Ascending aorta (tissue), 2 donors: ENCODE data around the gene TNS4. TPM values are rescaled to one million over a fixed set of nuclear protein-coding genes. Genes with fewer than 3 reads are reported as not detected.

Experiments used
- DNase-seq, 2 donors: peaks; one replicate each; pipeline ENCODE4 v3.0.0-alpha.2; 2019; ENCODE audit warnings: low spot score in 2 of 2
- H3K27ac ChIP-seq, 2 donors: fragments of 200-600 bp; sonication (generic); one replicate each; pipeline ENCODE4 v1.5.1; 2016 to 2017; ENCODE audit warnings: mild to moderate bottlenecking in 1 of 2
- H3K27me3 ChIP-seq: fragments of 200-600 bp; sonication (generic); one replicate; pipeline ENCODE4 v1.5.1; 2017
- H3K36me3 ChIP-seq, 2 donors: fragments of 200-600 bp; sonication (generic); one replicate each; pipeline ENCODE4 v1.5.1; 2016
- H3K4me1 ChIP-seq, 2 donors: fragments of 200-600 bp; sonication (generic); one replicate each; pipeline ENCODE4 v1.5.1; 2016 to 2017; ENCODE audit warnings: mild to moderate bottlenecking in 1 of 2
- H3K4me3 ChIP-seq, 2 donors: fragments of 200-600 bp; sonication (generic); one replicate each; pipeline ENCODE4 v1.5.1; 2016 to 2017; ENCODE audit warnings: mild to moderate bottlenecking in 1 of 2
- H3K9me3 ChIP-seq, 2 donors: fragments of 200-600 bp; sonication (generic); one replicate each; pipeline ENCODE4 v1.5.1; 2016
- CTCF ChIP-seq, 3 experiments: fragments of 200-600 bp in 2 of 3; fragments of 450-650 bp in 1 of 3; sonication (generic) in 2 of 3; IDR thresholded peaks; one replicate each; pipeline ENCODE4 v1.5.1; 2016 to 2019; ENCODE audit warnings: antibody characterized with exemption in 3 of 3, mild to moderate bottlenecking in 1 of 3, moderate library complexity in 1 of 3
- intact Hi-C: fragments of 100-400 bp; cut with DNase I; formaldehyde crosslinking; loops from one replicate; pipeline ENCODE4 v1.15.1; 2023
- total RNA-seq: library from RNA; depleted of rRNA; stranded (reverse); fragments of >200 nt; gene quantifications from one replicate; pipeline ENCODE4 v1.1.0, GENCODE V29; 2016

TNS4 gene
- total RNA-seq, 1 donor from 2014 or later = not detected

GRCh38 chr17:40442392-40443195 lies 58.8 kb downstream of the TNS4 start:
- peaks cover 4 to 32% of the 10 kb centered on the region in 2 donors for H3K4me1 ChIP-seq
- H3K27ac ChIP-seq = peak overlapping the region; percentile 89 to 92
- no peak for TF ChIP-seq CTCF (IDR thresholded peaks at IDR 0.05)
- H3K9me3 ChIP-seq = no peaks in the 10 kb centered on the region
- intact Hi-C loops = loop anchor here (1.0 to 2.0 kb wide), 3 partner anchors 10 to 24 kb away; no protein-coding TSS in a partner anchor
- peak overlapping the region; percentile 64 to 90 for H3K4me3 ChIP-seq
- no peaks in the 10 kb centered on the region for H3K36me3 ChIP-seq
- DNase-seq = peak in 1 of 2 donors; percentile 77
- no peaks in the 10 kb centered on the region for H3K27me3 ChIP-seq

GRCh38 chr17:40440166-40440565 lies 61.3 kb downstream of the TNS4 start:
- TF ChIP-seq CTCF (IDR thresholded peaks at IDR 0.05) = no peak
- Histone ChIP-seq H3K4me3 (no peak overlapping the region), H3K27me3 (no peaks in the 10 kb centered on the region), H3K4me1 (peaks cover 0 to 18% of the 10 kb centered on the region in 2 donors), H3K27ac (no peak overlapping the region), H3K9me3 (no peaks in the 10 kb centered on the region), H3K36me3 (no peaks in the 10 kb centered on the region)
- no peak for DNase-seq
- intact Hi-C loops = loop anchor here (1.0 to 2.0 kb wide), 2 partner anchors 93 to 121 kb away; no protein-coding TSS in a partner anchor

GRCh38 chr17:40437095-40437732 lies 64.2 kb downstream of the TNS4 start:
- Histone ChIP-seq H3K4me1 (peaks cover 0 to under 1% of the 10 kb centered on the region in 2 donors), H3K9me3 (no peaks in the 10 kb centered on the region), H3K27ac (no peak overlapping the region), H3K36me3 (no peaks in the 10 kb centered on the region), H3K27me3 (no peaks in the 10 kb centered on the region), H3K4me3 (no peak overlapping the region)
- no peak for TF ChIP-seq CTCF (IDR thresholded peaks at IDR 0.05)
- no peak for DNase-seq
- intact Hi-C loops = loop anchor here (5.0 kb wide), 1 partner anchor 40 kb away; no protein-coding TSS in a partner anchor

GRCh38 chr17:40436636-40437035 lies 64.8 kb downstream of the TNS4 start:
- TF ChIP-seq CTCF (IDR thresholded peaks at IDR 0.05) = no peak
- Histone ChIP-seq H3K36me3 (no peaks in the 10 kb centered on the region), H3K4me3 (no peak overlapping the region), H3K27me3 (no peaks in the 10 kb centered on the region), H3K9me3 (no peaks in the 10 kb centered on the region), H3K4me1 (no peaks in the 10 kb centered on the region), H3K27ac (no peak overlapping the region)
- no peak for DNase-seq
- intact Hi-C loops = loop anchor here (5.0 kb wide), 1 partner anchor 39 kb away; no protein-coding TSS in a partner anchor

GRCh38 chr17:40433551-40434415 lies 67.6 kb downstream of the TNS4 start:
- H3K27me3 ChIP-seq = no peaks in the 10 kb centered on the region
- intact Hi-C loops = no loop called here
- no peaks in the 10 kb centered on the region for H3K9me3 ChIP-seq
- no peaks in the 10 kb centered on the region for H3K36me3 ChIP-seq
- DNase-seq = peak in 1 of 2 donors; percentile 55
- no peaks in the 10 kb centered on the region for H3K4me1 ChIP-seq
- no peak overlapping the region for H3K27ac ChIP-seq
- peak in 2 of 3 experiments; percentile 28 to 45 for TF ChIP-seq CTCF (IDR thresholded peaks at IDR 0.05)
- H3K4me3 ChIP-seq = no peak overlapping the region
